ENCODE results near the gene CCDC18.

- TF ChIP-seq, protein P1, sequence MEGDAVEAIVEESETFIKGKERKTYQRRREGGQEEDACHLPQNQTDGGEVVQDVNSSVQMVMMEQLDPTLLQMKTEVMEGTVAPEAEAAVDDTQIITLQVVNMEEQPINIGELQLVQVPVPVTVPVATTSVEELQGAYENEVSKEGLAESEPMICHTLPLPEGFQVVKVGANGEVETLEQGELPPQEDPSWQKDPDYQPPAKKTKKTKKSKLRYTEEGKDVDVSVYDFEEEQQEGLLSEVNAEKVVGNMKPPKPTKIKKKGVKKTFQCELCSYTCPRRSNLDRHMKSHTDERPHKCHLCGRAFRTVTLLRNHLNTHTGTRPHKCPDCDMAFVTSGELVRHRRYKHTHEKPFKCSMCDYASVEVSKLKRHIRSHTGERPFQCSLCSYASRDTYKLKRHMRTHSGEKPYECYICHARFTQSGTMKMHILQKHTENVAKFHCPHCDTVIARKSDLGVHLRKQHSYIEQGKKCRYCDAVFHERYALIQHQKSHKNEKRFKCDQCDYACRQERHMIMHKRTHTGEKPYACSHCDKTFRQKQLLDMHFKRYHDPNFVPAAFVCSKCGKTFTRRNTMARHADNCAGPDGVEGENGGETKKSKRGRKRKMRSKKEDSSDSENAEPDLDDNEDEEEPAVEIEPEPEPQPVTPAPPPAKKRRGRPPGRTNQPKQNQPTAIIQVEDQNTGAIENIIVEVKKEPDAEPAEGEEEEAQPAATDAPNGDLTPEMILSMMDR (conservative IDR thresholded peaks at IDR 0.05; ENCODE audit: low read depth, low read length), result no peak
- TF ChIP-seq EZH2 (IDR thresholded peaks at IDR 0.05; ENCODE audit: low read length, unreplicated experiment) (no peak), EZH2phosphoT487 (IDR thresholded peaks at IDR 0.05; ENCODE audit: borderline replicate concordance, low read length) (no peak)
Observed at GRCh38 chr1:93283496-93283895, 103.0 kb downstream of the CCDC18 start.
